Karpas-422 (cell line): ENCODE measurements around the gene SLC4A1. TPM values are rescaled to one million over a fixed set of nuclear protein-coding genes. Genes with fewer than 3 reads are reported as not detected.

ENCODE experiments used
- DNase-seq: peaks from one replicate; pipeline ENCODE4 v3.0.0-alpha.2; 2015
- H2AFZ ChIP-seq: fragments of 200-600 bp; sonication (generic); 2 replicates; pipeline ENCODE4 v1.6.1; 2014; ENCODE audit warnings: antibody characterized with exemption, low read length, mixed read lengths
- H3K27ac ChIP-seq: fragments of 200-600 bp; sonication (generic); 2 replicates; pipeline ENCODE4 v1.5.1; 2014; ENCODE audit warnings: mild to moderate bottlenecking, low read length, moderate library complexity
- H3K27me3 ChIP-seq: fragments of 200-600 bp; sonication (generic); 2 replicates; pipeline ENCODE4 v1.6.1; 2014; ENCODE audit warnings: low read length, mixed read lengths
- H3K36me3 ChIP-seq: fragments of 200-600 bp; sonication (generic); 2 replicates; pipeline ENCODE4 v1.6.1; 2014; ENCODE audit warnings: low read length, mixed read lengths; ENCODE audit not compliant: insufficient read depth
- H3K4me1 ChIP-seq: fragments of 200-600 bp; sonication (generic); 2 replicates; pipeline ENCODE4 v1.6.1; 2014; ENCODE audit warnings: mild to moderate bottlenecking, low read length, mixed read lengths
- H3K4me2 ChIP-seq: fragments of 200-600 bp; sonication (generic); 2 replicates; pipeline ENCODE4 v1.6.1; 2014; ENCODE audit warnings: low read length, low read depth, mild to moderate bottlenecking; ENCODE audit not compliant: poor library complexity, severe bottlenecking
- H3K4me3 ChIP-seq: fragments of 200-600 bp; sonication (generic); 2 replicates; pipeline ENCODE4 v1.5.1; 2014; ENCODE audit warnings: mild to moderate bottlenecking, antibody characterized with exemption, low read length, mixed read lengths
- H3K79me2 ChIP-seq: fragments of 200-600 bp; sonication (generic); 2 replicates; pipeline ENCODE4 v1.6.1; 2014; ENCODE audit warnings: mild to moderate bottlenecking, low read length, mixed read lengths
- H3K9ac ChIP-seq: fragments of 200-600 bp; sonication (generic); 2 replicates; pipeline ENCODE4 v1.6.0; 2014; ENCODE audit warnings: low read length
- H3K9me2 ChIP-seq: fragments of 200-600 bp; sonication (generic), shearing (Covaris generic); replicated peaks from 2 replicates; pipeline ENCODE4 v1.6.0; 2014; ENCODE audit warnings: mild to moderate bottlenecking, low read length, moderate library complexity; ENCODE audit not compliant: insufficient read depth
- H3K9me3 ChIP-seq: fragments of 300-700, 200-600 bp; sonication (generic); 2 replicates; pipeline ENCODE4 v1.6.1; 2014; ENCODE audit warnings: low read length, mixed read lengths
- H4K20me1 ChIP-seq: fragments of 200-600 bp; sonication (generic); 2 replicates; pipeline ENCODE4 v1.6.1; 2014; ENCODE audit warnings: mild to moderate bottlenecking, antibody characterized with exemption, low read length, low read depth; ENCODE audit not compliant: insufficient read depth
- total RNA-seq: library from RNA; depleted of rRNA; stranded (reverse); fragments of >200 nt; shearing (Covaris generic); gene quantifications from 2 replicates; pipeline ENCODE4 v1.2.3, GENCODE V29; 2014; ENCODE audit warnings: low replicate concordance

The SLC4A1 gene
- total RNA-seq, 1 experiment from 2014 or later: 0.19 TPM

DNA sequence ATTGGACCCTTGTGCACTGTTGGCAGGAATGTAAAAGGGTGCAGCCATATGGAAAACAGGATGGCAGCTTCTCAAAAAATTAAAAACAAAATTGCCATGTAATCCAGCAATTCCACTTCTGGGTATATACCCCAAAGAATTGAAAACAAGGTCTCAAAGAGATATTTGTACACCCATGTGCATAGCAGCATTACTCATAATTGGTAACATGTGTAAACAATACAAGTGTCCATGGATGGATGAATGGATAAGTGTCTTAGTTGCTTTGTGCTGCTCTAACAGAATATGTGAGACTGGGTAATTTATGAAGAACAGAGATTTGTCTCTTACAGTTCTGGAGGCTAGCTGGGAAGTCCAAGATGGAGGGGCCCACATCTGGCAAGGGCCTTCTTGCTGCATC lies 36.7 kb upstream of the SLC4A1 start:
- H3K9ac ChIP-seq: no peak overlapping the region
- H3K4me3 ChIP-seq: no peak overlapping the region
- H3K4me1 ChIP-seq: peaks cover 12% of the 10 kb centered on the region
- H3K27me3 ChIP-seq: no peaks in the 10 kb centered on the region
- no peaks in the 10 kb centered on the region for H3K79me2 ChIP-seq
- no peaks in the 10 kb centered on the region for H3K36me3 ChIP-seq
- DNase-seq: no peak
- H3K9me3 ChIP-seq: no peaks in the 10 kb centered on the region
- H4K20me1 ChIP-seq: no peaks in the 10 kb centered on the region
- H3K27ac ChIP-seq: no peak overlapping the region
- no peaks in the 10 kb centered on the region for H3K9me2 ChIP-seq
- no peak overlapping the region for H2AFZ ChIP-seq
- H3K4me2 ChIP-seq: no peak overlapping the region

DNA sequence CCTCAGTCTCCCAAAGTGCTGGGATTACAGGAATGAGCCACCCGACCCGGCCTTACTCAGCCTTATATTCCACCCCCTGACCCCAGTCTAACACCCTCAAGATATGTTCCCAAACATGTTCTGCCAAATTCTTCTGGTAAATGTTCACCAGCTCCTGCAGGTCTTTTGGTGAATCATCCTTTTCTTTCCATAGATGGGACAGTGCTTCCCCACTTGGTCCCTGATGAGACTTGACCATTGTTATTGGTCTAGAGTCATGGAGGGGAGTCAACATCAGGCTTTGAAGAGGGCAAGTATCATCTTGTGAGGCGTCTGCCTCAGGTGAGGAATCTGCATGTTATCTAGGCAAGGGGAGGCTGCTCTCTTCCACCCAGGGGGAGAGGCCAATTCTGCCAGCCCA lies 30.0 kb upstream of the SLC4A1 start:
- DNase-seq: no peak
- Histone ChIP-seq H3K36me3 (no peaks in the 10 kb centered on the region), H3K9me3 (no peaks in the 10 kb centered on the region), H3K4me2 (no peak overlapping the region), H3K9me2 (no peaks in the 10 kb centered on the region), H3K4me1 (no peaks in the 10 kb centered on the region), H2AFZ (no peak overlapping the region), H3K27ac (no peak overlapping the region), H4K20me1 (no peaks in the 10 kb centered on the region), H3K9ac (no peak overlapping the region), H3K4me3 (no peak overlapping the region), H3K79me2 (no peaks in the 10 kb centered on the region), H3K27me3 (no peaks in the 10 kb centered on the region)

DNA sequence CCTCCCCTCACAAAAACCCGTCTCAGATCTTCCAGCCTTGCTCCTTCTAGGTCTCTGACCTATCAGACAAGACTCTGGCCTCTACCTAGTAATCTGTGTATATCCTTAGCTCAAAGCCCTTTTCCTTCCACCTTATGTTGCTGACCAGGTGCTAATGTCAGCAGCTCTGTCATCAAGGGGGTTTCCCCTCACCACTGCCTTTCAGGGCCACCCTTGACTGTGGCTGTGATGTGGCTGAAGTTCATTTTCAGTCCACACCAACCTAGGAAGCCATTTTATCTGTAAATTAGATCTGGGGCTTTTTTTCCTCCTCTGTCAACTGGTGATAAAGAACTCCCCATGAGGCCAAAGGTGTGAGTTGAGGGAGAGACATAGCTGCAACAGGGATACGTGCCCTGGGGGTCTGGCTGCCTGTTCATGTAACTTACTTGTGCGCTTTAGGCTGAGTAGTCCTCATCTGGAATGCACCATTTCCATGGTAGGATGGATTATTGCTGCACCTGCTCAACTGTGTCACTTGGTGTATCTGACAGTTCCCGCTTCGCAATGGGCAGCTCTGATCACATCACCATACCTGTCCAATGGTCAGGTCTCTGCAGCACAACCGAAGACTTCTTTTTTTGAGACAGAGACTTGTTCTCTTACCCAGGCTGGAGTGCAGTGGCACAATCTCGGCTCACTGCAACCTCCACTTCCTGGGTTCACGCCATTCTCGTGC lies 25.7 kb upstream of the SLC4A1 start:
- Histone ChIP-seq H3K4me2 (no peak overlapping the region), H4K20me1 (no peaks in the 10 kb centered on the region), H3K79me2 (no peaks in the 10 kb centered on the region), H3K9me2 (no peaks in the 10 kb centered on the region), H2AFZ (no peak overlapping the region), H3K36me3 (no peaks in the 10 kb centered on the region), H3K9ac (no peak overlapping the region), H3K27ac (no peak overlapping the region), H3K4me1 (peaks cover 3% of the 10 kb centered on the region), H3K4me3 (no peak overlapping the region), H3K9me3 (no peaks in the 10 kb centered on the region), H3K27me3 (no peaks in the 10 kb centered on the region)
- no peak for DNase-seq

DNA sequence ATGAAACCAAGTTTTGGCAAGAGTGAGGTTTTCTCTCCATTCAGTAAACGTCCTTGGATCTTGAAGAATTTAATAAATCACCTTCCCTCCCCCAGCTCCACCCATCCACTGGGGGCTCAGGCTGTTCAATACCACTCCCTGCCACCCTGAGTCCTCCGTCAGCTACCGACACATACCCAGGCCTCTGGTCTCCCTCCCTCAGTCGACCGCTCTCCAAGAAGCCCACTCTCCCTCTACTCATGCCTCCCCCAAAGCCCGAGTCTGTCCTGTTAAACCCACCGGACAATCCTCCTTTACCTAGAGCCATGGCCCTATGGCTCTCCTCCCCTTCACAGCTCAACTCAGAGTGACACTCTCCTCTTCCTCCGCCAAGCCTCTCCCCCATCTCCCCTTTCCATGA lies 19.7 kb upstream of the SLC4A1 start:
- Histone ChIP-seq H3K36me3 (no peaks in the 10 kb centered on the region), H3K9me2 (no peaks in the 10 kb centered on the region), H3K27me3 (no peaks in the 10 kb centered on the region), H2AFZ (no peak overlapping the region), H4K20me1 (no peaks in the 10 kb centered on the region), H3K9ac (no peak overlapping the region), H3K27ac (no peak overlapping the region), H3K4me2 (no peak overlapping the region), H3K4me1 (peaks cover 12% of the 10 kb centered on the region), H3K79me2 (no peaks in the 10 kb centered on the region), H3K9me3 (no peaks in the 10 kb centered on the region), H3K4me3 (no peak overlapping the region)
- DNase-seq: no peak

DNA sequence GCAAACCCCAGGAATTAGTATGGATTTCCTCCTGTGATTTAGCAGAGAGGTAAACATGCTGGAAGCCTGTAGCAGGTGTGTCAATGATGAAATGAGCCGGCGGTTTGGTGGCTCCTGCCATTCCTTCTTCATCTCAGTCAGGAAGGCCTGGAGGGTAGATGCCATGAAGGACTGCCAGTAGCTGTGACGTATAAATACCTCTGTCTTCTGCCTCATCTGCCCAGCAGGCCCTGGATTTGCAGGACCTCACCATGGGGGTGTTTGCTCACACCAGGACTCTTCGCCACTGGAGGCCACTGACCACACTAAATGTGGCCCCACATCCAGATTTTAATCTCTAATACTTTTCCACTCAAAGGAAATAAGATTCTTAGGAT lies 16.1 kb upstream of the SLC4A1 start:
- no peak for DNase-seq
- Histone ChIP-seq H3K4me3 (no peak overlapping the region), H3K79me2 (no peaks in the 10 kb centered on the region), H4K20me1 (no peaks in the 10 kb centered on the region), H3K4me2 (no peak overlapping the region), H3K9me3 (no peaks in the 10 kb centered on the region), H3K4me1 (peaks cover 12% of the 10 kb centered on the region), H3K36me3 (no peaks in the 10 kb centered on the region), H3K27me3 (no peaks in the 10 kb centered on the region), H3K9ac (no peak overlapping the region), H3K27ac (no peak overlapping the region), H2AFZ (no peak overlapping the region), H3K9me2 (no peaks in the 10 kb centered on the region)

DNA sequence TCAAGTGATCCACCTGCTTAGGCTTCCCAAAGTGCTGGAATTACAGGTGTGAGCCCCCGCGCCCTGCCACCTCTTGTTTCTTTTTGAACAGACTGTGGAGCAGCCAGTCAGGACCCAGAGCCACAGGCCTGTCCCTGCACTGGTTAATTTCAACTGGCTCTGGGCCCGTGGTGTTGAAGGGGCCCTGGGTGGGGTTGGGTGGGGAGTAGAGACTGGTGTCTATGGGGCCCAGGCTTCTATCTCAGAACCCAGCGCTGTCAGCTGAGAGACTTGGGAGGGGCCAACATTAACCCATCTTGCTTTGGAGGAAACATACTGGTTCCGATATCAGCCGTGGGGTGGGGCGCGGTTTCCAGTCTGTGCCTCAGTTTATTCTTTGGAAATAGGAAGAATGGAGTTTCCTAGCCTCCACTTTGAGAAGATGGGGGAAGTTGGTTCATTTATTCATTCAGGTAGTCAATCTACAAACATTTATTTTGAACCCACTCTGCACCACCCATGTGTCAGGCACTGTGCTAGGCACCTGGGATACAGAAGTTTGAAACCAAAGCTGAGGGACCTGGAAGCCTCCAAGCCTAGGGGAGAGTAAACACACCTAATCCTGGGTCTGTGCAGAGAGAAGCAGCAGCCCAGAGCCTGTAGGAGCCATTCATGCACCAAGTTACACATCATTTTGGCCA lies 15.5 kb upstream of the SLC4A1 start:
- no peak overlapping the region for H2AFZ ChIP-seq
- H3K79me2 ChIP-seq: no peaks in the 10 kb centered on the region
- DNase-seq: no peak
- H3K4me3 ChIP-seq: no peak overlapping the region
- no peaks in the 10 kb centered on the region for H3K36me3 ChIP-seq
- H3K9me2 ChIP-seq: no peaks in the 10 kb centered on the region
- no peaks in the 10 kb centered on the region for H4K20me1 ChIP-seq
- no peaks in the 10 kb centered on the region for H3K9me3 ChIP-seq
- H3K4me1 ChIP-seq: peaks cover 7% of the 10 kb centered on the region
- no peak overlapping the region for H3K27ac ChIP-seq
- no peak overlapping the region for H3K9ac ChIP-seq
- H3K27me3 ChIP-seq: no peaks in the 10 kb centered on the region
- H3K4me2 ChIP-seq: no peak overlapping the region

DNA sequence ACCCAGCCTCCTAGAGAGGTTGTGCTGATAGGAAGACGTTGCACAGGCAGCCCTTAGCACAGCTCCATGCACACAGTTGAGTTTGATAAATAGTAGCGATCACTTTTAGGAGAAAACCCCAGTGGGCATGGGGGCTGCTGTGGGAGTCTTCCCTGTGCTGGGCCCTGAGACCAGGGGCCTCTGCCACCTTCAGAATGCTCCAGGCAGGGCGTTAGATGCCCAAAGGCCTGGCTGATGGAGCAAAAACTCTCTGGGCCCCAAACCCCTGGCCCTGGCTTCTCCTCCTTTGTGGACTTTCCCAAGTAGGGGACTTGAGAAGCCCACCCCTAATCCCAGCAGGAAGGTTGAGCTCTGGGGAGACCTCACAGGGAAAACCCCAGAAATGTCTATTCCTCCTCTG lies 14.3 kb upstream of the SLC4A1 start:
- H3K4me3 ChIP-seq: no peak overlapping the region
- H3K4me1 ChIP-seq: no peaks in the 10 kb centered on the region
- H3K27me3 ChIP-seq: no peaks in the 10 kb centered on the region
- H3K9me3 ChIP-seq: no peaks in the 10 kb centered on the region
- no peak overlapping the region for H3K27ac ChIP-seq
- no peak overlapping the region for H3K9ac ChIP-seq
- H3K36me3 ChIP-seq: no peaks in the 10 kb centered on the region
- no peaks in the 10 kb centered on the region for H4K20me1 ChIP-seq
- no peak overlapping the region for H2AFZ ChIP-seq
- no peak overlapping the region for H3K4me2 ChIP-seq
- H3K9me2 ChIP-seq: no peaks in the 10 kb centered on the region
- no peak for DNase-seq
- H3K79me2 ChIP-seq: no peaks in the 10 kb centered on the region

DNA sequence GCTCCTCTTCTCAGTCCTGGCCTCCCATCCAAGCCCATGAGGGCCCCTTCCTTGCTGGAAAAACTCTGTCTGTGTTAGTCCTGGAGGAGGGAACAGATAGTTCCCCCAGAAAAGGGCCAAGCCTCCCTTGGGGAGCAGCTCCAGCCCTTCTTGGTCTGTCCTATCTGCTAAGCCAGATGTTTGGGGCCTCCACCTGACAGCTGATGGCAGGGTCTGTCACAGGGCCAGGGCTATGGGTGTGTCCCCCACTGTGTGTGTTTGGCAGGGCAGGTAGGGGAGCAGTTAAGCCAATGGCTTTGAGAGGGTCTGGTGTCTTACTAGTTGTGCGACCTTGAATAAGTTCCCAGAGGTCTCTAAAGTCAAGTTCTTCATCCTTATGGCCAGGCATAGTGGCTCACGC lies 13.6 kb upstream of the SLC4A1 start:
- no peaks in the 10 kb centered on the region for H3K4me1 ChIP-seq
- H3K9ac ChIP-seq: no peak overlapping the region
- H3K36me3 ChIP-seq: no peaks in the 10 kb centered on the region
- no peaks in the 10 kb centered on the region for H3K27me3 ChIP-seq
- no peaks in the 10 kb centered on the region for H3K79me2 ChIP-seq
- no peaks in the 10 kb centered on the region for H3K9me3 ChIP-seq
- no peaks in the 10 kb centered on the region for H4K20me1 ChIP-seq
- H3K4me2 ChIP-seq: no peak overlapping the region
- H3K4me3 ChIP-seq: no peak overlapping the region
- no peak overlapping the region for H3K27ac ChIP-seq
- no peak overlapping the region for H2AFZ ChIP-seq
- no peaks in the 10 kb centered on the region for H3K9me2 ChIP-seq
- DNase-seq: no peak
